ENCODE data around the gene VWF.

VWF gene

GRCh38 chr12:5924342-5924741 lies 200.1 kb downstream of the VWF start:
- H3K4me3 ChIP-seq (ENCODE audit: low read depth, low read length), result no peak overlapping the region
- no peak for DNase-seq (ENCODE audit: low read depth)
- TF ChIP-seq CTCF (IDR thresholded peaks at IDR 0.05; ENCODE audit: low read depth, low read length, missing control alignments), result no peak

- no peak overlapping the region for H3K4me3 ChIP-seq (ENCODE audit: low read depth, low read length)
- no peak for DNase-seq (ENCODE audit: low read depth)
- TF ChIP-seq CTCF (IDR thresholded peaks at IDR 0.05; ENCODE audit: low read depth, low read length, missing control alignments), result no peak
These were observed 200.7 kb downstream of the VWF start for GRCh38 chr12:5923751-5924150.

- no peak for TF ChIP-seq CTCF (IDR thresholded peaks at IDR 0.05; ENCODE audit: low read depth, low read length, missing control alignments)
- no peak for DNase-seq (ENCODE audit: low read depth)
- H3K4me3 ChIP-seq (ENCODE audit: low read depth, low read length), result no peak overlapping the region
These were observed 201.3 kb downstream of the VWF start for GRCh38 chr12:5923043-5923605.

GRCh38 chr12:5921966-5922899 lies 202.2 kb downstream of the VWF start:
- no peak for DNase-seq (ENCODE audit: low read depth)
- no peak overlapping the region for H3K4me3 ChIP-seq (ENCODE audit: low read depth, low read length)
- no peak for TF ChIP-seq CTCF (IDR thresholded peaks at IDR 0.05; ENCODE audit: low read depth, low read length, missing control alignments)

GRCh38 chr12:5921027-5921909 lies 203.2 kb downstream of the VWF start:
- DNase-seq (ENCODE audit: low read depth), result no peak
- TF ChIP-seq CTCF (IDR thresholded peaks at IDR 0.05; ENCODE audit: low read depth, low read length, missing control alignments), result no peak
- no peak overlapping the region for H3K4me3 ChIP-seq (ENCODE audit: low read depth, low read length)

- H3K4me3 ChIP-seq (ENCODE audit: low read depth, low read length), result no peak overlapping the region
- no peak for TF ChIP-seq CTCF (IDR thresholded peaks at IDR 0.05; ENCODE audit: low read depth, low read length, missing control alignments)
- DNase-seq (ENCODE audit: low read depth), result no peak
These were observed 207.6 kb downstream of the VWF start for GRCh38 chr12:5916785-5917290.
